Stimulated activated CD8-positive, alpha-beta memory T cell treated with anti-CD3 and anti-CD28 coated beads, Interleukin-7, amount 100 ng/mL, for 4 hours (primary cell): Measurements from ENCODE around the gene CDKN2B-AS1.

Source experiments
- DNase-seq, 2 donors: peaks; one replicate each; pipeline ENCODE4 v3.0.0-alpha.2; 2020; ENCODE audit warnings: low read depth in 2 of 2

Gene CDKN2B-AS1

DNA sequence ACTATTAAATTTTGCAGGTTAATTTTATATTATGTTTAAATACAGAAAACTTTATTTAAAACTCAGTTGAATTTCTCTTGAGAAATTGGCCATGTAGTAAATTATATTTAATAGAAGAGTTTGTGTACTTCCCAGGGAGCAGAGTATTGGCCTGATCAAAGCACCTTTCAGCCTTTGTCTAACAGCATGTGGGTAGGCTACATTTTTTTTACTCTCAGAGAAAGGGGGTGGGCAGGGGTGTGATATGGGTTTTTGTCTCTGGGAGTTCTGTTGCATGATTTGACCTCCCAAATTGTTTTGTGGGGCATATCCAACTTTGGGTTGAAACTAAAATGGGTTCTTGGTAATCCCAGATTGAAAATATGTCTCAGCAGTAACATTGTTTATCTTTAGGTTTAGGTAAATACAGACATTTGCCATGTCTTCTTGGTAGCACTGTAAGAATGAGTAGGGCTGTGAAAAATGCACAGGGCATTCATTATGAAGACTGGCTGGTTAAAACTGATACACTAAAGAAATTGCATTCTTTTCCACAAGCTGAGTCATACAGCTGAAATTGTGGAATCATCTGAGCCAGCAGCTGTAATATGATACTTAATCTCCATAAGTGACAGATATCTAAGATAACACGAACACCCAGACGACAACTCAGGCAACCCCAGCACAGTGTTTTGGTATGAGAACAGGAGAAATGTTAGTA lies 89.9 kb downstream of the CDKN2B-AS1 start:
- DNase-seq: no peak

DNA sequence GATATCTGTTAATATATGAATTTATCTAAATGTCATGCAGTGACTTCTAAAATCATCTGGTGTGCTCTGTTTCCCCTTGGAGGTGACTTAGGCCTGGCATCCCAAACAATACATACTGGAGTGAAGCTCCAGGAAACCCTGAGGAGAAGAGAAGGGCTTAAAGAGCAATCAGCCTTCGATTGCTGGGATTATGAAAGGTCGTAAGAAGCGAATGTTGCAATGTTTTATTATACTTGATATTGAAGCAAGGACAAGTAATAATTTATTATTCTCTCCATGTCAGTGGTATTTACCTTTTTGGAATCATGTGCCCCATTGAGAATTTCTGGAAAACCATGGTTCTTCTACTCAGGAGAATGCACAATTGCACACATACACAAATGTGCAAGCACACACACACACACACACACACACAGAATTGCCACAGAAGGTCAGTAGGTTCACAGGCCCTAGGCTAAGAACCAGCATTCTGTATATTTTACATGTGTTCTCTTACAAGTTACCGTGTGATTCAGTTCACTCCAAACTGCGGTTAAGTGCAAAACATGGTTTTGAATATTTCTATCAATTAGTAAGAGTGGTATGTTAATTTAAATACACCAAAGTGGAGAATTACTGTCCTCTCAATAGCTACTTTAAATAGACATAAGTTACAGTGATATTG lies 93.6 kb downstream of the CDKN2B-AS1 start:
- no peak for DNase-seq

DNA sequence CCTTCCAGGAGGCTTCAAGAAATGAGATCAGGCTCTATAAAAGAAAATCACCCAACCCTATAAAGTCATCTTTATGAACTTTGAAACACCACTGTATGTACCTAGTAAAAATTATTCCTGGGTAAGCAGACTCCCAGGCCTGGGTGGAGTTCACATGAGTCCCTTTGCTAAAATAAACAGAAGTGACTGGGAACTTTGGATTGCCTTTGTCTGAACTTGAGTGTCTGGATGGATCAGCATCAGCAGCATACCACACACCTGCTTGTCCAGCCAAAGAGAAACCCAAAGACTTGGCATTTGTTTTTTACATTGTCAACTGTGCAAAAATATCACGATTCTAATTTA lies 94.1 kb downstream of the CDKN2B-AS1 start:
- no peak for DNase-seq

- DNase-seq: no peak
Observed at GRCh38 chr9:22097707-22098106, 103.1 kb downstream of the CDKN2B-AS1 start.

- no peak for DNase-seq
Observed at GRCh38 chr9:22098643-22099332, 104.2 kb downstream of the CDKN2B-AS1 start.

- DNase-seq: no peak
Observed at GRCh38 chr9:22100626-22101025, 106.0 kb downstream of the CDKN2B-AS1 start.

- DNase-seq: no peak
Observed at GRCh38 chr9:22102146-22103053, 107.8 kb downstream of the CDKN2B-AS1 start.

DNA sequence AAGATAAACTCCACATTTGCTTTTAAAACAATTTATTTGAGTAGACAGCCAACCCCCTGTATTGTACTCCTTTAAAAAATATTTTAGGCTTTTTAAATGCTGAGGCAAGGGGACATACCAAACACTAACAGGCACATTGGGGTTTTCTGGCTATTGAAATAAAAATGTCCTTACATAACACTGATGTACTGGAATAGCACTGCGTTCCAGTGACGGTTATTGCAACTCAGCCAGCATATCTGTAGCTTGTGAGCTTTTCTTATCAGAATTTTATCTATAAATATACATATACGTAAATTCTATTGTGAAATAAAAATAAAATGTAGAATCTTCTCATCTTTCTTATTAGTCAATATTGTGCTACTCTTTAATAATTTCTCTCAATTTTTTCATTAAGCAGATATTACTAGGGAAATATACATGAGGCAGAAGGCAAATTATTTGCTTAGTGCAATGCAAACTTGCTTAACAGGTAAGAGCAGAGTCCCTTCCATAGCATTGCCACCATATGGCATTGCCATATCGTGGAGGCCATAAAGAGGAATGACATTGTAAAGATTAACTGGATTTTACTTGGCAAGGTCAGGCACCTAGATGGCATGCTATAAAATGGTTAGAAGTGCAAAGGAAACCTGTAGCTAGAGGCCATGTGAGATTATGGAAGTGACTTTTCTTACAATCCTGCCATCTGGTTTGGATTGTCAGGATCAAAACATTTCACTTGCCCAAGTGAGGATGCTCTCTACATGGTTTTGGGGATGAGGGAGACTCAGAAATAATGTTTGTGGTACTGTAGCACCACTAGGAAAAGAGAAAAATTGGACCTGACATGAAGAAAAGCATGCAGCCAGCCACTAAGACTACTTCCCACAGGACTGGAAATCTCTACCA lies 109.3 kb downstream of the CDKN2B-AS1 start:
- no peak for DNase-seq

DNA sequence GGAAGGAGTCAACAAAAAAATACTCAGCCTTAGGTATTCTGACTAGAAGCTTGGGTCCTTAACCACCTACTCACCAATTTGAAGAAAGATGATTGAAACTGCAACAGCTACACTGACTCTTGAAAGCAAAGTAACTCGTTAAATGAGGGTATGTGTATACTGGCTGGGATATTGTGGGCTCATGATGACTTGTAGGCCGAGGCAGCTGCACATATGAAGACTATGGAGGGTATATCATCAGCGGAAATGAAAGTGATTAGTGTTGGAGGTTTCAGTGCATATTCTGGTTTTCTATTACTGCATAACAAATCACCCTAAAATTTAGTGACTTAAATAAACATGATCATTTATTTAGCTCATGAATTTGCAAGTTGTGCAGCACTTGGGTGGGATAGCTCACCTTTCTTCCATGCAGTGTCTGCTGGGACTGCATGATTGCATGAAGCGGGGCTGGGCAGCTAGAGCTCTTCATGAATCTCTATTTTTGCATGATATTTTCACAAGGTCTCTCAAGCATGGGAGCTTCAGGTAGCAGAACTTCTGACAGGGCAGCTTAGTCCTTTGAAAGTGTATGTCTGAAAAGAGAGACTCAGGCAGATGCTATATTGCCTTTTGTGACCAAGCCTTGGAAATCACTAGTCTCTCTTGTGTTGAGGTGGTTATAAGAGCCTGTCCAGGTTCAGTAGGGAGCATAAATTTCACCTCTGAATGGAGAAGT lies 110.6 kb downstream of the CDKN2B-AS1 start:
- no peak for DNase-seq

- no peak for DNase-seq
Observed at GRCh38 chr9:22107202-22108045, 112.8 kb downstream of the CDKN2B-AS1 start.

DNA sequence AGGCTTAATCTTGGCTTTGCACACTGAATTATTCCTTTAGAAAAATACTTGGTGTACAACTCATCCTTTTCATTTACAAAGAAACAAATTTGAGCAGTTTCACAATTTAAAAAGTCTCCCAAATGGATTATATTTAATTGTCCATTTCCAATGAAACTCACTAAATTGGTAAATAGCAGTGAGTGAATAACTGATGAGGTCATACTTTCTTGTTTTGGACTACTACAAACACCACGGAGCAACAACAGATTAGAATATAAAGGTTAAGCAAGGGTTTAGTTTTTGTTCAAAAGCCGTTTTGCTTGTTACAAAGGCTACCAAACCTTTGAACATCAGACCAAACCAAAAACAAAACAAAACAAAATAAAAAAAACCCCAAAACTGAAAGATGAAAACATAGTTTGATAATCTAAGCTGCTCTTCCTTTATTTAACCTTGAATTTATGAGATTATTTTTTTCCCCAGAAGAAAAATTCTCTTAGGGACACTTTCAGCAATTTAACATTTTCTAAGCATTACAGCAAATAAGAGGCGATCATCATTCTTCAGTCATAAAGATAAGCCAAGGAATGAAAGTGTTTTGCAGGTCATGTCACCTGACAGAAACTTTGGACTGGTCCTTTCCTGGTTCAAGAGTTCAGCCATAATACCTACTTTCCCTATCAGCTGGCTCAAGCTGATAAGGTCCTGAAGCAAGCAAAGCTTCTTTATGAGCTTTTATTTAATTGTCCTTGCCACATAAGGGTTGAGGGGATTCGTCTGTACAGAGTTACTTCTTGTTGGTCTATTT lies 114.2 kb downstream of the CDKN2B-AS1 start:
- no peak for DNase-seq

DNA sequence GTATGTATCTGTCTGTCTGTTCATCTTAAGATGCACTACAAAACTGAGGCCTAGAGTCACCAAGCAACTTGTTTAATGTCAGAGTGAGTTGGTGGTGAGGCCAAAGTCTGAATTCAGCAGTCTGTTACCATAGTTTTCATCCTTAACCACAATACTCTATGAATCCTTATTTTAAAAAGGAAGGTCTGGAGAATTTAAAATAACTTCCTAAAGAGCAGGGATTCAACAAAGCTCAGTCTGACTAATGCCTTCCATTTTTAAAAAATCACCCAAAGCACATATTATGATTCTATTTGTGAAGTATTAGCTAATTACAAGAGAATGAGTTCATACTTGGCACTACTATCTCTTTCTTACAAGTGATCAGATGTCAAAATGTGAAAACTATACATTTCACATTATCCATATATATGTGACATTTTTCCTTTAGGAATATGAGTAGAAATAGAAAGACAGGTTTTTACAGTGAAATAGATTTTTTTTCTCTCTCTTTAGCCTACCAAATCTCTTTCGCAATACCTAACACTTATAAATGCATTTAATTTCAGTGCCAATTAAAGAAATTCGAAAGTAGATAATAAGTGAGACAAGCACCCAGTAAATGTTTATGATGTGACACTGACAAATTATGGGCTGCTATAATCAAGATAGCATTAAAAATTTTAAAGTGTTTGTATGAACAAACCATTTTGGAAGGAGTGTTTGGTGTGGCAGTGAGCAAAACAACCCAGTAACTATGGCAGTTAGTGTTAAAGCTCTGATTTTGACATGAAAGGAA lies 116.8 kb downstream of the CDKN2B-AS1 start:
- DNase-seq: no peak

DNA sequence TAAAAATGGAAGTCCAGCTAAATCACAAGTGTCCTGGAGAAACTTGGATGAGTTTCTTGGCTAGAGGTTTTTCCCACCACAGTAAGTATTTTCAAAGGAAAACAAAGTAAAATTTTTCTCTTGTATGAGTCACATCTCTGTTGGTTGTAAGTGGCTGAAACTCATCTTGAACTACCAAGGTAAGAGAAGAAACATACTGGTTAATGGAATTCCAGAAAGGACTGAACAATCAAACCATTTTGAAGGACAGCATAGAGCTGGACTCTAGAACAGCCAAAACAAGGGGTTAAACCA lies 117.3 kb downstream of the CDKN2B-AS1 start:
- DNase-seq: no peak

DNA sequence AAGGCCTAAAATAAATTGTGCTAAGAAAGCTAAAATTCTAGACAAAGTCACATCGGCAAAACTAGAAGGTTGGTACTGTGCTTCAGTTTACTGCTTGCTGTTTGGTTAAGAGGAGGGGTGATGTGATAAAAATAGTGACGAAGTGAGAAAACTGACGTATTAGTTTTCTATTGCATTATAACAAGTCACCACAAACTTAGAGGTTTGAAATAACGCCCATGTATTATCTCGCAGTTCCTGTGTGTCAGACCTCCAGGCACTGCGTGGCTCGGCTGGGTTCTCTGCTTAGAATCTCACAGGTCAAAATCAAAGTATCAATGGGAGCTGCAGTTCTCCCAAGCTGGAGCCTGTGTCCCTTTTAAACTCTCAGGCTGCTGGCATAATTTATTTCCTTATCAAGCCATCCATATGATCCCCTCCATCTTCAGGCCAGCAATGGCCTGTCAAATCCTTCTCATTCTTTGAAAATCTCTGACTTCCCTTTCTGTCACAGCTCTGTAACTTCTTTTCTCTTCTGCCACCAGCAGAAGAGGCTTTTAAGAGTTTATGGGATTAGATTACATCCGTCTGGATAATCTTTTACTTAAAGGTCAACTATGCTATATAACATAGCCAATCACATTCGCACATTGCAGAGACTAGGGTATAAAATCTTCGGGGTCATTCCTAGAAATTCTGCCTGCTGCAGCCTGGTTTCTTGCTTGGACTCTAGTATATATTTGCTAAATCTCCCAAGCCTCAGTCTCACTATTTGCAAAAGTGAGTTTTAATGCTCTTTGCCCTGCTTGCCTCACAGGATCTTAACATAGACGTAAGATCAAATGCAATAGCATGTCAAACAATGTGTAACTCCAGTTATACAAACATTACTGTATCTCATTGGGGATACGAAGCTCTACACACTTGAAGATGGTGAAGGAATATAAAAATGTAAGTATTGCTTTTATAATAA lies 118.6 kb downstream of the CDKN2B-AS1 start:
- DNase-seq: no peak

- DNase-seq: no peak
Observed at GRCh38 chr9:22114956-22115355, 120.4 kb downstream of the CDKN2B-AS1 start.

DNA sequence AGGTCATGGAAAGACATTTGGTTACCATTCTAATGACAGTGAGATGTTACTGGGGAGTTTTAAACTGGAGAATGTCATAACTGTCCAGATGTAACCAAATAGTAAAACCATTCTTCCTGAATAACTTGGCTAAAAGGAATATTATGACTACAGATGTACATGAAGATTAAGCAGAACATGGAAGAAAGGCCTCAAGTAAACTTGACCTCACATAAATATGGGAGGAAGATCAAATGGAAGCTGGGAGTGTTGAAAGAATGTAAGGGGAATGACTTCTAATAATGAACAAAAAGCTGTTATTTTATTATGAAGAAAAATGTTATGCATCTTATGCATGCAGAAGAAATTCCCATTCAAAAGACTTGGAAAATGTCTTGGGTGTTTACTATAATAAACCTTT lies 122.2 kb downstream of the CDKN2B-AS1 start:
- no peak for DNase-seq
